ENCODE data around the gene SH2B3. TPM values are rescaled to one million over a fixed set of nuclear protein-coding genes. Genes with fewer than 3 reads are reported as not detected.

SH2B3 gene
- total and polyA plus RNA-seq, 2 donors (not counting 1 experiment from before 2014, with no cell fraction given), result 21.9 to 69.4 TPM

- peaks cover 0 to 59% of the 10 kb centered on the region in 2 experiments for H3K36me3 ChIP-seq (replicated peaks in 1 of 2; ENCODE audit: control extremely low read depth in 1 of 2, control insufficient read depth in 1 of 2, extremely low read depth in 1 of 2, insufficient read depth in 2 of 2, low read length in 1 of 2)
These were observed 39.4 kb downstream of the SH2B3 start for GRCh38 chr12:111444925-111445725.

More at GRCh38 chr12:111444925-111445725, 39.4 kb downstream of the SH2B3 start:
- ChIA-PET POLR2A (interaction anchor here (0.6 to 3.3 kb wide), 8 partner anchors 10 to 48 kb away, joined by 3 to 42 read pairs (median 4); no protein-coding TSS in a partner anchor), CTCF (interaction anchor here (1.0 to 42.0 kb wide), 9 partner anchors 7 to 770 kb away, joined by 3 to 1472 read pairs (median 8); partner anchors contain the start of gene SH2B3)
- H3K9me3 Mint-ChIP-seq (ENCODE audit: insufficient read depth), result no peaks in the 10 kb centered on the region
- ATAC-seq (ENCODE audit: low read depth) (peak; percentile 96), DNase-seq (peak; percentile 95)
- peaks cover 35 to 80% of the 10 kb centered on the region in 2 donors for H3K4me1 ChIP-seq (ENCODE audit: control insufficient read depth in 2 of 2, insufficient read depth in 2 of 2, low read length in 2 of 2)
- H3K4me3 Mint-ChIP-seq, result peak overlapping the region; percentile 55
- H3K27ac ChIP-seq (ENCODE audit: low read length in 2 of 2), result peak overlapping the region; percentile 79 to 89
- WGBS (ENCODE audit: insufficient coverage), result 36% methylated on average over 10 of the region's 11 CpGs
- TF ChIP-seq, protein P1, sequence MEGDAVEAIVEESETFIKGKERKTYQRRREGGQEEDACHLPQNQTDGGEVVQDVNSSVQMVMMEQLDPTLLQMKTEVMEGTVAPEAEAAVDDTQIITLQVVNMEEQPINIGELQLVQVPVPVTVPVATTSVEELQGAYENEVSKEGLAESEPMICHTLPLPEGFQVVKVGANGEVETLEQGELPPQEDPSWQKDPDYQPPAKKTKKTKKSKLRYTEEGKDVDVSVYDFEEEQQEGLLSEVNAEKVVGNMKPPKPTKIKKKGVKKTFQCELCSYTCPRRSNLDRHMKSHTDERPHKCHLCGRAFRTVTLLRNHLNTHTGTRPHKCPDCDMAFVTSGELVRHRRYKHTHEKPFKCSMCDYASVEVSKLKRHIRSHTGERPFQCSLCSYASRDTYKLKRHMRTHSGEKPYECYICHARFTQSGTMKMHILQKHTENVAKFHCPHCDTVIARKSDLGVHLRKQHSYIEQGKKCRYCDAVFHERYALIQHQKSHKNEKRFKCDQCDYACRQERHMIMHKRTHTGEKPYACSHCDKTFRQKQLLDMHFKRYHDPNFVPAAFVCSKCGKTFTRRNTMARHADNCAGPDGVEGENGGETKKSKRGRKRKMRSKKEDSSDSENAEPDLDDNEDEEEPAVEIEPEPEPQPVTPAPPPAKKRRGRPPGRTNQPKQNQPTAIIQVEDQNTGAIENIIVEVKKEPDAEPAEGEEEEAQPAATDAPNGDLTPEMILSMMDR (IDR thresholded peaks at IDR 0.05), result peak; percentile 25
- no peak for TF ChIP-seq EZH2 (IDR thresholded peaks at IDR 0.05; ENCODE audit: borderline replicate concordance, insufficient read depth, low read depth, low read length, poor library complexity, severe bottlenecking)
- H3K9me3 ChIP-seq (ENCODE audit: control extremely low read depth in 1 of 3, control insufficient read depth in 2 of 3, insufficient read depth in 1 of 3, low read length in 2 of 3), result no peaks in the 10 kb centered on the region
- H3K4me2 ChIP-seq (replicated peaks; ENCODE audit: low read depth, low read length, poor library complexity, severe bottlenecking), result peak overlapping the region; percentile 68
- no peak overlapping the region for H2AFZ ChIP-seq (ENCODE audit: insufficient read depth, low read depth, low read length, poor library complexity, severe bottlenecking)
- no peak overlapping the region for H3K9ac ChIP-seq (ENCODE audit: low read length)
- peaks cover 67% of the 10 kb centered on the region for H4K20me1 ChIP-seq (ENCODE audit: control insufficient read depth, insufficient read depth, low read length, poor library complexity, severe bottlenecking)
- H3K27ac Mint-ChIP-seq, result peak overlapping the region; percentile 83
- peaks cover 79% of the 10 kb centered on the region for H3K79me2 ChIP-seq (ENCODE audit: control insufficient read depth, insufficient read depth, low read length)
- no peaks in the 10 kb centered on the region for H3K27me3 Mint-ChIP-seq
- no peak overlapping the region for H3K4me3 ChIP-seq (ENCODE audit: control extremely low read depth in 1 of 5, extremely low read depth in 1 of 5, insufficient read depth in 1 of 5, low read depth in 2 of 5, low read length in 4 of 5)
- intact Hi-C loops (cut with micrococcal nuclease), result loop anchor here (1.0 to 2.0 kb wide), 4 partner anchors 10 to 154 kb away; partner anchors contain the start of genes ATXN2 and SH2B3
- H3K27me3 ChIP-seq (replicated peaks in 1 of 4; ENCODE audit: control extremely low read depth in 1 of 4, control insufficient read depth in 3 of 4, insufficient read depth in 4 of 4, low read length in 3 of 4), result no peaks in the 10 kb centered on the region
- H3K4me1 Mint-ChIP-seq, result peaks cover 76% of the 10 kb centered on the region
